Measurements from ENCODE around the gene POLD2.

POLD2 gene

DNA sequence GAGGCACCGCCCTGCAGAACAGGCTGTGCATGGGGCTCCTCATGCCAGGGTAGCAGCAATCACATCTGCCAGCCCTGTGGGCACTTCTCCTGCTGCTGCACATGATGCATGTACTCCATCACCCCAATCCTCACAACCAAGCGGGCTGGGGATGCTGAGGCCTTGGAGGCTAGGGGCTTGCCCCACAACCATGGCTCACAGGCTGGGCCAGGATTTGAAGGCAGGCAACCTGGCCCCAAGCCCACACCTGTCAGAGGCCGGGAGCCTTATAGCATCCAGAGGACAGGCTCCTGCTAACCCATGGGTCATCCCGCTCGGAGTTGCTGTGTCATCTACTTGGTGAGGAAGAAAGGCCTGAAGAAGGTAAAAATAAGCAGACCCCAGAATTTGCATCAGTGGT is 43.2 kb downstream of the POLD2 start:
- no peak for DNase-seq

DNA sequence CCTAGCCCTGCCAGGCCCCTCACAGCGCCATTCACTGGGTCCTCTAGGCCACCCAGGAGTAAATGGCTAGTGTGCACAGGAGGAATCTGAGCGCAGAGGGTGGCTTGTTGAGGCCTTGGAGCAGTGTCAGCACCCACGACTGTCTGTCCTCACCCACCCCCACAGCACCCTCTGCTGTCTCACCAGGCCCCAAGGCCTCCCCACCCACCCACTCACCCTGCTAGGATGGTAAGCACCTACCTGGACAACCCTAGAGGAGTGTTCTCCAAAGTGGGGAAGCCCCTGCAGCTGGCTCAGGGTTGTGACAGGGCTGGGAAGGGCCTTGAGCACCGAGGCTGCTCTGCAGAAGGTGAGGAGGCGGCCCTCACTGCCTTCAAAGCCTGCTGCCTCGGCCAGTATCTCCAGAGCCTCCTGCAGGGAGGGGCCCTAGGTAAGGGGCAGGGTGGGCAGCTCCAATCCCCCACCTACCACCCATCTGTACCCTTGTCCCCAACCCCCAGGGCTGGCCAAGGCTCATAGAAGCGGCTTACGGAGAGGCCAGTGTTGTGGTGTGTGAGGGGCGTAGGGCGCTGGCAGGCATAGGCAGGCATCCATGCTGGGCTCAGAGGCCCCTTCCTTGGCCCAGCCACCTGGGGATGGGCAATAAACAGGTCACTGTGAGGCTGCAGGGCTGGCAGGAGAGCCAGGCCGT is 43.9 kb downstream of the POLD2 start:
- DNase-seq: no peak

GRCh38 chr7:44078521-44078920 is 44.8 kb downstream of the POLD2 start:
- DNase-seq: no peak

DNA sequence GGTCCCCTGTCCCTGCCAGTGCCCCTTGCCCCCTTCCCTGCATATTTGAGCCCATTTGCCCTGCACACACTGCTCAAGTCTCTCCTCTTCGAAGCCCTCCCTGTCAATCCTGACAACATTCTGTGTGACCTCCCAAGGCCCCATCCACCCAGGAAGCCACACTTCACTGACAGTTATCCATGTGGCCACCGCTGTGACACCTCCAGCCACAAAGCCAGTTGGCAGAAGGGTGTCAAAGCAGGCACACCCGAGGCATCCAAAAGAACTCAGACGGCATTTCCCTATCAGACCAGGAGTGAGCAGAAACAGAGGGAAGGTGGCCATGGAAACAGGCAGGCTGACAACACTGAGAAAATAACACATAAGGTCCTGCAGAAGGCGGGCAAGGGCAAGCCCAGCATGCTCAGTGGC is 45.7 kb downstream of the POLD2 start:
- no peak for DNase-seq

GRCh38 chr7:44077061-44077460 is 46.3 kb downstream of the POLD2 start:
- DNase-seq: no peak

DNA sequence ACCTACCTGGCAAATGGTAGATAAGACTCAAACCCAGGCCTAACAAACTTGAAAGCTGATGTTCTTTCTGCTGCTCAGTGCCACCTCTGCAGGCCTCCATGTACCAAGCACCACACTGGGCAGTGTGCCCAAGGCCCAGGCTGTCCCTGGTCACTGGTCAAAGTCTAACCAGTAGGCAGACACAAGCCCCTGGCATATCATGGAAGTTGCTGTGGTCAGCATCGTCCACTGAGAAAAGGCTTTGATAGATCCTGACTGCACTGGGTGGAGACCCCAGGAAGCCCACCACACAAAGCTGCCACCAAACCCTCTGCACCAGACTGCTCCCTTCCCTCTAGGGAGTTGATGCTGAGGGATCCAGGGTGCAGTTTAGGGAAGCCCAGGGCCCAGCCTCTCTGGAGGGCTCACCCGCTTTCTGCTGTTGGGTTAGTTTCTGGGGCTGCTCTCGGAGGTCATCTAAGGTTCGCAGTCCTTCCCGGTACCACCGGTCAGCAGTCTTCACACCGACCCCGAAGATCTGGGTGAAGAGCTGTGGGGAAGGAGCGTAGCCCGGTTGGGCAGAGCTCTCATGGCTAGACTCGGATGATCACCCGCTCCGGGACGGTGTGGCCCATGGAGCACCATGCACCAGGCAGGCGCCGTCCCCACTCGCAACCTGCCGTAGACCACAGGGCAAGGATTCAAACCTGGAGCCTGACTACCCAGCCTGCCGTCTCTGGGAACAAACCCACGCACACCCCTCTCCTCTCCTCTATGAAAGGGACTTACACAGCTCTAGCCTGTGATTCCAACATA is 47.0 kb downstream of the POLD2 start:
- DNase-seq: no peak

GRCh38 chr7:44075296-44076075 is 47.9 kb downstream of the POLD2 start:
- DNase-seq: no peak

DNA sequence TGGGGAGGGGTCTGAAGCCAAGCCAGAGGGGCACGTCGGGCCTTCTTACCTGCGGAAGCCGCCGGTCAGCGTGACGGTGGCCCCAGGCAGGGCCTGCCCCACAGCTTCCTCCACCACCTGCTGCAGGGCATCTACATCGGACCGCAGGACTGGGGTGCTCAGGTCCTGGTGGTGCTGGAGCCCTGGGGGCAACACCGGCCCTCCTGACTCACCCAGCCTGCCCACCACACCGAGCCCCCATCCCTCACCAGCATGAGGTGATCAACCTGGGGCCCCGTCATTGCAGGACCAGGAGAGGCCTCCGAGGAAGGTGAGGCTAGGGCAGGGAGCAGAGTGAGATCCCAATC is 49.0 kb downstream of the POLD2 start:
- DNase-seq: no peak

DNA sequence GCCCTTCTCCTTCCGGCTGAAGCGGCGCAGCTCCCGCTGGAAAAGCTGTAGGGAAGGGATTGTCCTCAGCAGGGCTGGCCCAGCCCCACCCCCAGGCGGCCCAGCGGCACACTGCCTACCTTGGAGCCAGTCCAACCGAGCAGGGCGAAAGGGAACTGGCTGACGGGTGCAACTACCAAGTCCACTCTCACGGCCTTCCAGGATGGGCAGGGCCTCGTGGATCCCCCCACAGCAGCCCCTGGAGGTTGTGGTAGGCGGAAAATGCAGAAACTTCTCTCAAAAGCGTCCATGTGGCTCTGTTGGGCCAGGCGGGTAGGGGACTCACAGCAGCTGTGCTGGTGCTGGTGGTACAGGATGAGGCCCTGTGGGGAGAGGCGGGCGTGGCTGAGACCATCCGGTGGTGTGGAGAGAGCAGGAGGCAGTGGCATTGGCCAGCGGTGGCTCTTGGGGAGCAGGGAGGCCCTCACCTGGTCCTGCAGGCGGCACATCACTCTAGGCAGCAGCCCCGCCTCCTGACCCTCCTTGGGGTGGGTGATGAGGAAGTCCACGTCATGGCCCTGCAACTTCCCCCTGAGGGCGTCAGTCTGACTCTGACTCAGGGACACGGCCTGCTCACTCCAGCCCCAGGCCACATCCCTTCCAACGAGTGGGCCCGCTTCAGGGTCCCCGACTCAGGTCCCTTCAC is 49.5 kb downstream of the POLD2 start:
- no peak for DNase-seq

- peak; percentile 83 for DNase-seq
Observed at GRCh38 chr7:44072364-44073231, 50.8 kb downstream of the POLD2 start.

GRCh38 chr7:44071726-44072363 is 51.5 kb downstream of the POLD2 start:
- DNase-seq: no peak

- no peak for DNase-seq
Observed at GRCh38 chr7:44068054-44068453, 55.3 kb downstream of the POLD2 start.

DNA sequence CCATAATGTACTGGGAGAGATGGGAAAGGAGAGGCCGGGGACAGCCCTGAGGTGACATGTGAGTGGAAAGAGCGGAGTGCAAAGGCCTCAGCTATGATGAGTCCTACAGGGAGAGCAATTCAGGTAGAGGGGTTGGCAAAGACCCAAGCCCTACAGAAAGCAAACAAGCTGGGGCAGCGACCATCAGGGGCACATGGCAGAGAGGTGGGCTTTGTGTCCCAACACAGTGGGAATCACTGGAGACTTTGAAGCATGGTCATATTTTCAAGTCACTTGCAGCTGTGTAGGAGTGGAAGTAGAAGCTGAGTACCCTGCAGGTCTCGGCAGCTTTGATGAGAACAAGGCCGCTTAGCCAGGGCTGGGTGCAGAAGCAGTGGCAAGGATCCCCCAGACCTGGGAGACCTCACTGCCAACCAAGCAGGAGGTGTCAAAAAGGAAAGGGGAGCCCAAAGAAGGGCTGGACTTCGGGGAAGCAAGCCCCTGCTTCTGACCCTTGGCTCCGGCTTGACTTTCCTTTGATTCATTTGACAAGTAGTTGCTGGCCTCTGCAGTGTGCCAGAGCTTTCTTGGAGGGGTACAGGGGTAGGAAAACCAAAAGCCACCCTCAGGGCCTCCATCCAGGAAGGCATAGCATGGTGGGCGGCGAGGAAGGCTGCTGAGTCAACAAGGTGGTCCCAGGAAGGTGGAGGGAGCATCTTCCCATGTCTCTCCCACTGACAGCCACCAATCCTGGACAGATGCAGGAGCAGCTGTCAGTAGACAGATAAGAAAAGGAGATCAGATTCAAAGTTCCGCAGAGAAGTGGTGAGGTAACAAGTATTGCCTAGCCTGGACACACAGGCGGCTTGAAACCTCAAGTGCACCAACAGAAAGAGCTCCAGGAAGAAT is 56.0 kb downstream of the POLD2 start:
- no peak for DNase-seq

DNA sequence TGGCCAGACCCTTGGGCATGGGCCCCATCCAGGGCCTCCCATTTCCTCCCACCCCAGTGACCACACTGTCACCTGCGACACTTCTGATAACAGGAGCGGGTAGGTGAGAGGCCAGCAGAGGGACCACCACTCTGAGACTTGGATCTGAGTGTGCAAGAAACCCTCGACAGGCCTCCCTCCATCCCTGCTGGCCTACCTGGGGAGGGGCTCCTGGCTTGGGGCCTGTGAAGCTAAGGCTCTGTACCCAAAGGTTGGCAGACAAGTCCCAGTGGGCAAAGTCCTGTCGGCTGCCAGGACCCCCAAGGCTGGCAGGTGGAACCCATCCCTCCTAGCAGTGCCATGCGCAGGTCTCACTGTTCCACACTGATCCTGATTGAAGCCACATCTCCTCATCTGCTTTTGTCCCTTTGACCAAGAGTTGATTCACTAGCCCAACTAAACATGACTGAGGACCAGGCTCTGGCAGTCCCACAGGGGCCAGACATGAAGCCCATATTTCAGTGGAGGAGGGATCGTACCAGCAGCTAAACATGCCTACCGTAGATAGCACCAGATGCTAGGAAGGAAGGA is 56.8 kb downstream of the POLD2 start:
- no peak for DNase-seq

- no peak for DNase-seq
Observed at GRCh38 chr7:44066111-44066460, 57.3 kb downstream of the POLD2 start.

- no peak for DNase-seq
Observed at GRCh38 chr7:44065431-44066110, 57.8 kb downstream of the POLD2 start, which contains the start of gene PGAM2. Gene PGAM2 (minus strand): TSS chr7:44065567. CDS start chr7:44065529, 38 bp downstream.

GRCh38 chr7:44064791-44065430 is 58.4 kb downstream of the POLD2 start:
- no peak for DNase-seq

All from fibroblast of skin of right quadriceps (primary cell).